ENCODE measurements around the gene TP53RK. TPM values are rescaled to one million over a fixed set of nuclear protein-coding genes. Genes with fewer than 3 reads are reported as not detected.

The TP53RK gene
- polyA plus RNA-seq, 2 donors: 8.0 to 9.9 TPM

- H3K36me3 ChIP-seq (ENCODE audit: control insufficient read depth in 2 of 2, insufficient read depth in 2 of 2, low read length in 1 of 2): no peaks in the 10 kb centered on the region
- whole genome bisulfite sequencing, 2 donors: 18% methylated on average over 54 to 55 of the region's 55 CpGs
- no peak within 1 kb of the TSS for H3K27ac ChIP-seq (ENCODE audit: low read depth in 2 of 2, low read length in 1 of 2)
- H3K27me3 ChIP-seq (ENCODE audit: control insufficient read depth in 1 of 2, insufficient read depth in 2 of 2, low read length in 2 of 2): peaks cover 0 to 5% of the 10 kb centered on the region in 2 donors
- H3K4me1 ChIP-seq (ENCODE audit: control insufficient read depth in 2 of 2, insufficient read depth in 2 of 2, low read length in 1 of 2): peaks cover 3 to 5% of the 10 kb centered on the region in 2 donors
- peak within 1 kb of the TSS; percentile 8 to 22 for H3K4me3 ChIP-seq (ENCODE audit: low read depth in 1 of 2, low read length in 2 of 2)
- no peaks in the 10 kb centered on the region for H3K9me3 ChIP-seq (ENCODE audit: control insufficient read depth in 2 of 2, insufficient read depth in 1 of 2, low read depth in 1 of 2, low read length in 1 of 2)
These were observed 37.9 kb downstream of the TP53RK start, which contains the start of gene SLC13A3 for GRCh38 chr20:46651091-46651962. SLC13A3 (minus strand) TSS chr20:46651459; CDS start chr20:46651421, 38 bp downstream.

GRCh38 chr20:46650575-46651090 lies 38.6 kb downstream of the TP53RK start:
- Histone ChIP-seq H3K9me3 (ENCODE audit: control insufficient read depth in 2 of 2, insufficient read depth in 1 of 2, low read depth in 1 of 2, low read length in 1 of 2) (no peaks in the 10 kb centered on the region), H3K36me3 (ENCODE audit: control insufficient read depth in 2 of 2, insufficient read depth in 2 of 2, low read length in 1 of 2) (no peaks in the 10 kb centered on the region), H3K4me3 (ENCODE audit: low read depth in 1 of 2, low read length in 2 of 2) (no peak overlapping the region), H3K27ac (ENCODE audit: low read depth in 2 of 2, low read length in 1 of 2) (no peak overlapping the region), H3K27me3 (ENCODE audit: control insufficient read depth in 1 of 2, insufficient read depth in 2 of 2, low read length in 2 of 2) (peaks cover 0 to 5% of the 10 kb centered on the region in 2 donors), H3K4me1 (ENCODE audit: control insufficient read depth in 2 of 2, insufficient read depth in 2 of 2, low read length in 1 of 2) (peaks cover 3 to 5% of the 10 kb centered on the region in 2 donors)
- 82 to 85% methylated on average over 10 of the region's 10 CpGs for WGBS, 2 donors

- Histone ChIP-seq H3K9me3 (ENCODE audit: control insufficient read depth in 2 of 2, insufficient read depth in 1 of 2, low read depth in 1 of 2, low read length in 1 of 2) (no peaks in the 10 kb centered on the region), H3K4me1 (ENCODE audit: control insufficient read depth in 2 of 2, insufficient read depth in 2 of 2, low read length in 1 of 2) (peaks cover 3 to 5% of the 10 kb centered on the region in 2 donors), H3K27ac (ENCODE audit: low read depth in 2 of 2, low read length in 1 of 2) (no peak overlapping the region), H3K27me3 (ENCODE audit: control insufficient read depth in 1 of 2, insufficient read depth in 2 of 2, low read length in 2 of 2) (peaks cover 0 to 5% of the 10 kb centered on the region in 2 donors), H3K36me3 (ENCODE audit: control insufficient read depth in 2 of 2, insufficient read depth in 2 of 2, low read length in 1 of 2) (no peaks in the 10 kb centered on the region), H3K4me3 (ENCODE audit: low read depth in 1 of 2, low read length in 2 of 2) (no peak overlapping the region)
- WGBS, 2 donors: 93% methylated on average over 9 of the region's 9 CpGs
These were observed 39.2 kb downstream of the TP53RK start for GRCh38 chr20:46649965-46650542.

GRCh38 chr20:46649650-46649949 lies 39.6 kb downstream of the TP53RK start:
- no peaks in the 10 kb centered on the region for H3K36me3 ChIP-seq (ENCODE audit: control insufficient read depth in 2 of 2, insufficient read depth in 2 of 2, low read length in 1 of 2)
- H3K4me3 ChIP-seq (ENCODE audit: low read depth in 1 of 2, low read length in 2 of 2): no peak overlapping the region
- H3K27ac ChIP-seq (ENCODE audit: low read depth in 2 of 2, low read length in 1 of 2): no peak overlapping the region
- H3K9me3 ChIP-seq (ENCODE audit: control insufficient read depth in 2 of 2, insufficient read depth in 1 of 2, low read depth in 1 of 2, low read length in 1 of 2): no peaks in the 10 kb centered on the region
- peaks cover 3 to 5% of the 10 kb centered on the region in 2 donors for H3K4me1 ChIP-seq (ENCODE audit: control insufficient read depth in 2 of 2, insufficient read depth in 2 of 2, low read length in 1 of 2)
- peaks cover 0 to 5% of the 10 kb centered on the region in 2 donors for H3K27me3 ChIP-seq (ENCODE audit: control insufficient read depth in 1 of 2, insufficient read depth in 2 of 2, low read length in 2 of 2)
- WGBS, 2 donors: 65 to 81% methylated on average over 3 of the region's 3 CpGs

GRCh38 chr20:46648903-46649649 lies 40.2 kb downstream of the TP53RK start:
- no peak overlapping the region for H3K27ac ChIP-seq (ENCODE audit: low read depth in 2 of 2, low read length in 1 of 2)

GRCh38 chr20:46647469-46647868 lies 41.8 kb downstream of the TP53RK start:
- Histone ChIP-seq H3K4me1 (ENCODE audit: control insufficient read depth in 2 of 2, insufficient read depth in 2 of 2, low read length in 1 of 2) (peaks cover 3 to 5% of the 10 kb centered on the region in 2 donors), H3K4me3 (ENCODE audit: low read depth in 1 of 2, low read length in 2 of 2) (no peak overlapping the region), H3K36me3 (ENCODE audit: control insufficient read depth in 2 of 2, insufficient read depth in 2 of 2, low read length in 1 of 2) (no peaks in the 10 kb centered on the region), H3K27ac (ENCODE audit: low read depth in 2 of 2, low read length in 1 of 2) (no peak overlapping the region), H3K9me3 (ENCODE audit: control insufficient read depth in 2 of 2, insufficient read depth in 1 of 2, low read depth in 1 of 2, low read length in 1 of 2) (no peaks in the 10 kb centered on the region), H3K27me3 (ENCODE audit: control insufficient read depth in 1 of 2, insufficient read depth in 2 of 2, low read length in 2 of 2) (peaks cover 0 to 5% of the 10 kb centered on the region in 2 donors)
- 56 to 64% methylated on average over 4 of the region's 4 CpGs for WGBS, 2 donors

More at GRCh38 chr20:46648903-46649649, 40.2 kb downstream of the TP53RK start:
- WGBS, 2 donors: 66 to 74% methylated on average over 8 of the region's 8 CpGs
- H3K4me3 ChIP-seq (ENCODE audit: low read depth in 1 of 2, low read length in 2 of 2): no peak overlapping the region
- no peaks in the 10 kb centered on the region for H3K9me3 ChIP-seq (ENCODE audit: control insufficient read depth in 2 of 2, insufficient read depth in 1 of 2, low read depth in 1 of 2, low read length in 1 of 2)
- H3K27me3 ChIP-seq (ENCODE audit: control insufficient read depth in 1 of 2, insufficient read depth in 2 of 2, low read length in 2 of 2): peaks cover 0 to 5% of the 10 kb centered on the region in 2 donors
- H3K4me1 ChIP-seq (ENCODE audit: control insufficient read depth in 2 of 2, insufficient read depth in 2 of 2, low read length in 1 of 2): peaks cover 3 to 5% of the 10 kb centered on the region in 2 donors
- no peaks in the 10 kb centered on the region for H3K36me3 ChIP-seq (ENCODE audit: control insufficient read depth in 2 of 2, insufficient read depth in 2 of 2, low read length in 1 of 2)

GRCh38 chr20:46646659-46647380 lies 42.4 kb downstream of the TP53RK start:
- Histone ChIP-seq H3K27me3 (ENCODE audit: control insufficient read depth in 1 of 2, insufficient read depth in 2 of 2, low read length in 2 of 2) (peaks cover 0 to 5% of the 10 kb centered on the region in 2 donors), H3K36me3 (ENCODE audit: control insufficient read depth in 2 of 2, insufficient read depth in 2 of 2, low read length in 1 of 2) (no peaks in the 10 kb centered on the region), H3K27ac (ENCODE audit: low read depth in 2 of 2, low read length in 1 of 2) (no peak overlapping the region), H3K9me3 (ENCODE audit: control insufficient read depth in 2 of 2, insufficient read depth in 1 of 2, low read depth in 1 of 2, low read length in 1 of 2) (no peaks in the 10 kb centered on the region), H3K4me1 (ENCODE audit: control insufficient read depth in 2 of 2, insufficient read depth in 2 of 2, low read length in 1 of 2) (peaks cover 3 to 5% of the 10 kb centered on the region in 2 donors), H3K4me3 (ENCODE audit: low read depth in 1 of 2, low read length in 2 of 2) (no peak overlapping the region)
- WGBS, 2 donors: 85 to 88% methylated on average over 3 of the region's 3 CpGs

- 69 to 79% methylated on average over 4 of the region's 4 CpGs for WGBS, 2 donors
- Histone ChIP-seq H3K9me3 (ENCODE audit: control insufficient read depth in 2 of 2, insufficient read depth in 1 of 2, low read depth in 1 of 2, low read length in 1 of 2) (no peaks in the 10 kb centered on the region), H3K36me3 (ENCODE audit: control insufficient read depth in 2 of 2, insufficient read depth in 2 of 2, low read length in 1 of 2) (no peaks in the 10 kb centered on the region), H3K4me3 (ENCODE audit: low read depth in 1 of 2, low read length in 2 of 2) (no peak overlapping the region), H3K27ac (ENCODE audit: low read depth in 2 of 2, low read length in 1 of 2) (no peak overlapping the region), H3K4me1 (ENCODE audit: control insufficient read depth in 2 of 2, insufficient read depth in 2 of 2, low read length in 1 of 2) (peaks cover under 1% of the 10 kb centered on the region in 2 donors), H3K27me3 (ENCODE audit: control insufficient read depth in 1 of 2, insufficient read depth in 2 of 2, low read length in 2 of 2) (peaks cover 0 to 3% of the 10 kb centered on the region in 2 donors)
These were observed 43.1 kb downstream of the TP53RK start for GRCh38 chr20:46646122-46646521.

GRCh38 chr20:46644733-46645132 lies 44.5 kb downstream of the TP53RK start:
- H3K4me1 ChIP-seq (ENCODE audit: control insufficient read depth in 2 of 2, insufficient read depth in 2 of 2, low read length in 1 of 2): no peaks in the 10 kb centered on the region
- H3K27ac ChIP-seq (ENCODE audit: low read depth in 2 of 2, low read length in 1 of 2): no peak overlapping the region
- no peaks in the 10 kb centered on the region for H3K27me3 ChIP-seq (ENCODE audit: control insufficient read depth in 1 of 2, insufficient read depth in 2 of 2, low read length in 2 of 2)
- H3K9me3 ChIP-seq (ENCODE audit: control insufficient read depth in 2 of 2, insufficient read depth in 1 of 2, low read depth in 1 of 2, low read length in 1 of 2): no peaks in the 10 kb centered on the region
- H3K36me3 ChIP-seq (ENCODE audit: control insufficient read depth in 2 of 2, insufficient read depth in 2 of 2, low read length in 1 of 2): no peaks in the 10 kb centered on the region
- no peak overlapping the region for H3K4me3 ChIP-seq (ENCODE audit: low read depth in 1 of 2, low read length in 2 of 2)
- WGBS, 2 donors: 77 to 100% methylated on average over 1 of the region's 1 CpG

Measured in esophagus (tissue), 2 donors.